CD8-positive, alpha-beta memory T cell (primary cell): ENCODE data around the gene FAT1. TPM values are rescaled to one million over a fixed set of nuclear protein-coding genes. Genes with fewer than 3 reads are reported as not detected.
A peak's percentile ranks its signal among the peaks of the same experiment; 100 is the strongest.
"Not testable (repeated sequence)": the region's sequence is repeated elsewhere in the genome, so short reads cannot be mapped to it uniquely, and the experiment has no call there.

ENCODE experiments used
- CTCF ChIA-PET: fragments of 350-600 bp; sonication (Branson Sonifier 250); formaldehyde crosslinking; loops from one replicate; lab custom pipeline; 2021; ENCODE audit warnings: antibody characterized with exemption; lab: Charles Lee
- POLR2A ChIA-PET: fragments of 350-600 bp; sonication (Branson Sonifier 250); formaldehyde crosslinking; loops from one replicate; lab custom pipeline; 2021; ENCODE audit warnings: antibody characterized with exemption; lab: Charles Lee
- DNase-seq, 5 donors: peaks; one replicate each; pipeline versions ENCODE4 v3.0.0 to v3.0.0-alpha.2; 2020 to 2022; ENCODE audit warnings: mixed read lengths in 1 of 5
- H3K27ac ChIP-seq: one replicate; pipeline ENCODE4 v1.7.0; 2013; ENCODE audit warnings: low read depth, mild to moderate bottlenecking, low read length, moderate library complexity
- H3K27me3 ChIP-seq: 2 replicates; pipeline ENCODE4 v1.7.0; 2013; ENCODE audit warnings: low read length, mild to moderate bottlenecking; ENCODE audit not compliant: insufficient read depth, poor library complexity, severe bottlenecking
- H3K36me3 ChIP-seq: 2 replicates; pipeline ENCODE4 v1.7.0; 2013; ENCODE audit warnings: mild to moderate bottlenecking, low read length, moderate library complexity; ENCODE audit not compliant: insufficient read depth
- H3K4me1 ChIP-seq: 2 replicates; pipeline ENCODE4 v1.7.0; 2013; ENCODE audit warnings: mild to moderate bottlenecking, low read length, moderate library complexity; ENCODE audit not compliant: insufficient read depth
- H3K4me3 ChIP-seq: 2 replicates; pipeline ENCODE4 v1.7.0; 2013; ENCODE audit warnings: mild to moderate bottlenecking, low read length
- H3K9me3 ChIP-seq: 2 replicates; pipeline ENCODE4 v1.7.0; 2013; ENCODE audit warnings: mild to moderate bottlenecking, low read length
- H3K27ac Mint-ChIP-seq, 8 donors: one replicate each; pipeline ENCODE4 v1.8.0; 2020 to 2021; ENCODE audit warnings: mixed read lengths in 8 of 8, mild to moderate bottlenecking in 6 of 8, inconsistent platforms in 3 of 8, moderate library complexity in 3 of 8
- H3K27me3 Mint-ChIP-seq, 2 donors: one replicate each; pipeline ENCODE4 v1.8.0; 2020 to 2021; ENCODE audit warnings: mixed read lengths in 2 of 2, mild to moderate bottlenecking in 1 of 2, moderate library complexity in 1 of 2
- H3K36me3 Mint-ChIP-seq, 3 donors: one replicate each; pipeline ENCODE4 v1.8.0; 2020 to 2021; ENCODE audit warnings: mixed read lengths in 3 of 3, inconsistent platforms in 1 of 3, mild to moderate bottlenecking in 1 of 3
- H3K4me1 Mint-ChIP-seq, 3 donors: one replicate each; pipeline ENCODE4 v1.8.0; 2020 to 2021; ENCODE audit warnings: mixed read lengths in 3 of 3, inconsistent platforms in 1 of 3, mild to moderate bottlenecking in 1 of 3
- H3K4me3 Mint-ChIP-seq, 7 donors: one replicate each; pipeline ENCODE4 v1.8.0; 2020 to 2021; ENCODE audit warnings: mixed read lengths in 7 of 7, mild to moderate bottlenecking in 6 of 7, moderate library complexity in 4 of 7, inconsistent platforms in 2 of 7
- H3K9me3 Mint-ChIP-seq, 5 donors: one replicate each; pipeline ENCODE4 v1.8.0; 2020 to 2022; ENCODE audit warnings: mixed read lengths in 5 of 5, mild to moderate bottlenecking in 3 of 5, moderate library complexity in 2 of 5, inconsistent platforms in 1 of 5
- polyA plus RNA-seq: library from polyadenylated mRNA; unstranded; fragments of 300-500 nt; fragmentation: Illumina TruSeq; gene quantifications from one replicate; pipeline ENCODE4 v1.2.3, GENCODE V29; 2021
- total RNA-seq, 2 experiments: library from RNA; stranded (reverse); gene quantifications; one replicate each; pipeline ENCODE4 v1.2.3, GENCODE V29; 2021

FAT1 gene
- total and polyA plus RNA-seq, 3 experiments from 2014 or later = not detected

GRCh38 chr4:186765138-186765537 lies 41.5 kb upstream of the FAT1 start:
- Histone ChIP-seq H3K4me3 (no peak overlapping the region), H3K36me3 (no peaks in the 10 kb centered on the region), H3K9me3 (no peaks in the 10 kb centered on the region), H3K27me3 (no peaks in the 10 kb centered on the region), H3K4me1 (no peaks in the 10 kb centered on the region), H3K27ac (no peak overlapping the region)
- Mint-ChIP-seq H3K27ac (no peak overlapping the region), H3K4me3 (no peak overlapping the region), H3K9me3 (peaks cover 2 to 21% (median 4%) of the 10 kb centered on the region in 5 donors), H3K27me3 (no peaks in the 10 kb centered on the region), H3K36me3 (peaks cover 0 to 5% (median 0%) of the 10 kb centered on the region in 3 donors), H3K4me1 (no peaks in the 10 kb centered on the region)
- POLR2A ChIA-PET = no interaction called here
- no peak for DNase-seq
- CTCF ChIA-PET = no interaction called here

- Mint-ChIP-seq H3K4me3 (no peak overlapping the region), H3K27ac (no peak overlapping the region), H3K4me1 (no peaks in the 10 kb centered on the region), H3K36me3 (peaks cover 0 to 5% (median 0%) of the 10 kb centered on the region in 3 donors), H3K27me3 (no peaks in the 10 kb centered on the region), H3K9me3 (peaks cover 1 to 18% (median 4%) of the 10 kb centered on the region in 5 donors)
- no peak for DNase-seq
- Histone ChIP-seq H3K27me3 (no peaks in the 10 kb centered on the region), H3K9me3 (no peaks in the 10 kb centered on the region), H3K27ac (no peak overlapping the region), H3K36me3 (no peaks in the 10 kb centered on the region), H3K4me3 (no peak overlapping the region), H3K4me1 (no peaks in the 10 kb centered on the region)
- CTCF ChIA-PET = no interaction called here
- POLR2A ChIA-PET = no interaction called here
These were observed 40.8 kb upstream of the FAT1 start for GRCh38 chr4:186764457-186764856.

- H3K4me1 ChIP-seq = no peaks in the 10 kb centered on the region
- no peaks in the 10 kb centered on the region for H3K9me3 ChIP-seq
- H3K9me3 Mint-ChIP-seq = peaks cover 2 to 20% (median 7%) of the 10 kb centered on the region in 5 donors
- no peaks in the 10 kb centered on the region for H3K27me3 Mint-ChIP-seq
- ChIA-PET CTCF (no interaction called here), POLR2A (no interaction called here)
- no peak overlapping the region for H3K27ac ChIP-seq
- H3K27me3 ChIP-seq = no peaks in the 10 kb centered on the region
- H3K4me1 Mint-ChIP-seq = no peaks in the 10 kb centered on the region
- H3K36me3 Mint-ChIP-seq = peaks cover 0 to 5% (median 0%) of the 10 kb centered on the region in 3 donors
- H3K4me3 ChIP-seq = no peak overlapping the region
- no peaks in the 10 kb centered on the region for H3K36me3 ChIP-seq
- H3K4me3 Mint-ChIP-seq = no peak overlapping the region
- DNase-seq = no peak
- H3K27ac Mint-ChIP-seq = no peak overlapping the region
These were observed 39.2 kb upstream of the FAT1 start for GRCh38 chr4:186762865-186763264.

- no peaks in the 10 kb centered on the region for H3K36me3 Mint-ChIP-seq
- H3K27ac Mint-ChIP-seq = no peak overlapping the region
- Histone ChIP-seq H3K27ac (no peak overlapping the region), H3K36me3 (no peaks in the 10 kb centered on the region), H3K4me3 (no peak overlapping the region), H3K27me3 (no peaks in the 10 kb centered on the region), H3K9me3 (no peaks in the 10 kb centered on the region), H3K4me1 (no peaks in the 10 kb centered on the region)
- ChIA-PET POLR2A (no interaction called here), CTCF (no interaction called here)
- no peaks in the 10 kb centered on the region for H3K27me3 Mint-ChIP-seq
- H3K4me1 Mint-ChIP-seq = no peaks in the 10 kb centered on the region
- H3K9me3 Mint-ChIP-seq = peaks cover 2 to 19% (median 10%) of the 10 kb centered on the region in 5 donors
- no peak overlapping the region for H3K4me3 Mint-ChIP-seq
- DNase-seq = no peak
These were observed 38.7 kb upstream of the FAT1 start for GRCh38 chr4:186762361-186762760.

GRCh38 chr4:186761956-186762355 lies 38.3 kb upstream of the FAT1 start:
- DNase-seq, H3K4me3 ChIP-seq, H3K27me3 ChIP-seq, H3K9me3 ChIP-seq, H3K36me3 ChIP-seq, H3K4me1 Mint-ChIP-seq, H3K27me3 Mint-ChIP-seq, H3K4me3 Mint-ChIP-seq, H3K36me3 Mint-ChIP-seq, H3K27ac ChIP-seq, H3K27ac Mint-ChIP-seq, POLR2A ChIA-PET, CTCF ChIA-PET, H3K4me1 ChIP-seq: not testable (repeated sequence)
- H3K9me3 Mint-ChIP-seq = peaks cover 2 to 19% (median 10%) of the 10 kb centered on the region in 5 donors

- Histone ChIP-seq H3K27me3 (no peaks in the 10 kb centered on the region), H3K27ac (no peak overlapping the region), H3K36me3 (no peaks in the 10 kb centered on the region), H3K4me1 (no peaks in the 10 kb centered on the region), H3K4me3 (no peak overlapping the region), H3K9me3 (no peaks in the 10 kb centered on the region)
- Mint-ChIP-seq H3K4me3 (no peak overlapping the region), H3K36me3 (no peaks in the 10 kb centered on the region), H3K9me3 (peaks cover 2 to 19% (median 10%) of the 10 kb centered on the region in 5 donors), H3K27me3 (no peaks in the 10 kb centered on the region), H3K27ac (no peak overlapping the region), H3K4me1 (no peaks in the 10 kb centered on the region)
- ChIA-PET POLR2A (no interaction called here), CTCF (no interaction called here)
- no peak for DNase-seq
These were observed 37.7 kb upstream of the FAT1 start for GRCh38 chr4:186761393-186761792.

GRCh38 chr4:186760576-186760975 lies 36.9 kb upstream of the FAT1 start:
- CTCF ChIA-PET = no interaction called here
- Mint-ChIP-seq H3K4me3 (no peak overlapping the region), H3K4me1 (no peaks in the 10 kb centered on the region), H3K27me3 (no peaks in the 10 kb centered on the region), H3K36me3 (no peaks in the 10 kb centered on the region), H3K9me3 (peaks cover 2 to 26% (median 10%) of the 10 kb centered on the region in 5 donors), H3K27ac (no peak overlapping the region)
- Histone ChIP-seq H3K4me1 (no peaks in the 10 kb centered on the region), H3K27ac (peak overlapping the region; percentile 38), H3K27me3 (no peaks in the 10 kb centered on the region), H3K36me3 (no peaks in the 10 kb centered on the region), H3K9me3 (no peaks in the 10 kb centered on the region), H3K4me3 (no peak overlapping the region)
- no peak for DNase-seq
- POLR2A ChIA-PET = no interaction called here

GRCh38 chr4:186759990-186760389 lies 36.3 kb upstream of the FAT1 start:
- ChIA-PET CTCF (no interaction called here), POLR2A (no interaction called here)
- Mint-ChIP-seq H3K27ac (no peak overlapping the region), H3K4me3 (no peak overlapping the region), H3K4me1 (no peaks in the 10 kb centered on the region), H3K27me3 (no peaks in the 10 kb centered on the region), H3K36me3 (no peaks in the 10 kb centered on the region), H3K9me3 (peaks cover 2 to 22% (median 10%) of the 10 kb centered on the region in 5 donors)
- no peaks in the 10 kb centered on the region for H3K9me3 ChIP-seq
- no peak overlapping the region for H3K4me3 ChIP-seq
- no peaks in the 10 kb centered on the region for H3K4me1 ChIP-seq
- H3K27me3 ChIP-seq = no peaks in the 10 kb centered on the region
- no peaks in the 10 kb centered on the region for H3K36me3 ChIP-seq
- DNase-seq = no peak
- H3K27ac ChIP-seq = peak overlapping the region; percentile 38
